ENCODE results near the gene CUX1. TPM values are rescaled to one million over a fixed set of nuclear protein-coding genes. Genes with fewer than 3 reads are reported as not detected.

The CUX1 gene
- total RNA-seq, 1 experiment from 2014 or later = 116 TPM

DNA sequence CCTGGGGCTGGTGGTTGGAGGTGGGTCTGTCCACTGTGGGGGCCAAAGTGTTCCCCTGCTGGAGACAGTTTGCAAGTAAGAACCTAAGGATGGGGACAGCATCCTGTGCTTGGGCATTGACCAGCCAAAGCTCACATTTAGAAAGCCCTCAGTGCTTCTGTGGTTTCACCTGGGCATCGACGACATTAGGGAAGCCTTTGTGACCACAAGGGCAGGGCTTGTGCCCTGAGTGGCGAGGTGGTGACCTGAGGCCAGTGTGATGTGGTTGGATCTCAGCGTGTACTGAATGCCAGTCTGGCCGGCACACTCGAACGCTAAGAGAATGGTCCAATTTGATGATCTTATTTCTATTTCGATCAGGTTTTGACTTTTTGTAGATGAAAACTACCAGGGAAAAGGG is 437.1 kb downstream of the CUX1 start:
- no peaks in the 10 kb centered on the region for H3K9me3 Mint-ChIP-seq (ENCODE audit: unreplicated experiment)
- no TSS peak for BruUV-seq (replicated peaks)
- no peaks in the 10 kb centered on the region for H3K9me3 ChIP-seq
- intact Hi-C loops (cut with micrococcal nuclease; ENCODE audit: unreplicated experiment) = no loop called here
- H3K27ac Mint-ChIP-seq (ENCODE audit: unreplicated experiment) = no peak overlapping the region
- no peak for DNase-seq
- CTCF ChIA-PET = no interaction called here
- no peak overlapping the region for H3K4me3 Mint-ChIP-seq (ENCODE audit: unreplicated experiment)
- no peak overlapping the region for H3K4me3 ChIP-seq (ENCODE audit: low read depth, low read length)
- no peaks in the 10 kb centered on the region for H3K4me1 Mint-ChIP-seq (ENCODE audit: low read depth, unreplicated experiment)
- no peak for TF ChIP-seq CTCF (IDR thresholded peaks at IDR 0.05; ENCODE audit: insufficient read depth in 1 of 2, low read depth in 1 of 2, low read length in 1 of 2, severe bottlenecking in 1 of 2, unreplicated experiment in 1 of 2)
- peaks cover 54% of the 10 kb centered on the region for H3K36me3 Mint-ChIP-seq (ENCODE audit: insufficient read depth, unreplicated experiment)
- H3K4me1 ChIP-seq = no peaks in the 10 kb centered on the region
- POLR2A ChIA-PET = no interaction called here
- H3K27me3 Mint-ChIP-seq (ENCODE audit: insufficient read depth, unreplicated experiment) = no peaks in the 10 kb centered on the region
- H3K27me3 ChIP-seq (replicated peaks; ENCODE audit: control insufficient read depth, insufficient read depth, low read length) = no peaks in the 10 kb centered on the region
- 0 out of 2 replicates have a peak, but pooled peaks cover 4% of the 10 kb centered on the region for H3K36me3 ChIP-seq (ENCODE audit: control insufficient read depth, insufficient read depth, low read length)

DNA sequence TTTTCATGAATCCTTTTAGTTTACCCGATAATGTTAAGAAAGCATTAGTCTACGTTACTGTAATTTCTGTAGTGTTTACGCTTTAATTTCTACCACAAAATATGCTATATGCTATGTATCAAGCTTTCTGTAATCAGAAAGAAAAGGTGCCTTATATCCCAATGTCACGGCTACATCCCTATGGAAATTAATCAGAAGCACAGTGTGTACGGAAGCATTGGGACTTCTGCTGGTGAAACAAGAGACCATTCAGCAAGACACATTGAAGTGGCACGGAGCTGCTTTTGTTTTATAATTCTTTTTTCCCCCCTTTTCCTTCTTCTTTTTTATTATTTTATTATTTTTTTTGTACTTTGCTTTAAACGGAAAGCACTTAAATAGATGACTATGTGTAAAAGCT is 438.1 kb downstream of the CUX1 start:
- ChIA-PET POLR2A (no interaction called here), CTCF (no interaction called here)
- no peaks in the 10 kb centered on the region for H3K27me3 Mint-ChIP-seq (ENCODE audit: insufficient read depth, unreplicated experiment)

GRCh38 chr7:102255916-102256315 is 438.5 kb downstream of the CUX1 start:
- intact Hi-C loops (cut with micrococcal nuclease; ENCODE audit: unreplicated experiment) = no loop called here
- POLR2A ChIA-PET = no interaction called here
- BruUV-seq (replicated peaks) = no TSS peak
- no peaks in the 10 kb centered on the region for H3K4me1 ChIP-seq
- Mint-ChIP-seq H3K27me3 (ENCODE audit: insufficient read depth, unreplicated experiment) (no peaks in the 10 kb centered on the region), H3K4me1 (ENCODE audit: low read depth, unreplicated experiment) (no peaks in the 10 kb centered on the region), H3K4me3 (ENCODE audit: unreplicated experiment) (no peak overlapping the region), H3K9me3 (ENCODE audit: unreplicated experiment) (no peaks in the 10 kb centered on the region), H3K27ac (ENCODE audit: unreplicated experiment) (no peak overlapping the region), H3K36me3 (ENCODE audit: insufficient read depth, unreplicated experiment) (peaks cover 45% of the 10 kb centered on the region)
- no peak for DNase-seq
- no peak for TF ChIP-seq CTCF (IDR thresholded peaks at IDR 0.05; ENCODE audit: insufficient read depth in 1 of 2, low read depth in 1 of 2, low read length in 1 of 2, severe bottlenecking in 1 of 2, unreplicated experiment in 1 of 2)
- H3K9me3 ChIP-seq = no peaks in the 10 kb centered on the region
- 0 out of 2 replicates have a peak, but pooled peaks cover 1% of the 10 kb centered on the region for H3K36me3 ChIP-seq (ENCODE audit: control insufficient read depth, insufficient read depth, low read length)
- no peak overlapping the region for H3K4me3 ChIP-seq (ENCODE audit: low read depth, low read length)
- no peaks in the 10 kb centered on the region for H3K27me3 ChIP-seq (replicated peaks; ENCODE audit: control insufficient read depth, insufficient read depth, low read length)
- CTCF ChIA-PET = no interaction called here

More for the DNA sequence above, 438.1 kb downstream of the CUX1 start:
- Histone ChIP-seq H3K36me3 (ENCODE audit: control insufficient read depth, insufficient read depth, low read length) (0 out of 2 replicates have a peak, but pooled peaks cover 1% of the 10 kb centered on the region), H3K9me3 (no peaks in the 10 kb centered on the region), H3K4me3 (ENCODE audit: low read depth, low read length) (no peak overlapping the region), H3K27me3 (replicated peaks; ENCODE audit: control insufficient read depth, insufficient read depth, low read length) (no peaks in the 10 kb centered on the region), H3K4me1 (no peaks in the 10 kb centered on the region)
- TF ChIP-seq CTCF (IDR thresholded peaks at IDR 0.05; ENCODE audit: insufficient read depth in 1 of 2, low read depth in 1 of 2, low read length in 1 of 2, severe bottlenecking in 1 of 2, unreplicated experiment in 1 of 2) = no peak
- Mint-ChIP-seq H3K27ac (ENCODE audit: unreplicated experiment) (no peak overlapping the region), H3K4me3 (ENCODE audit: unreplicated experiment) (no peak overlapping the region), H3K4me1 (ENCODE audit: low read depth, unreplicated experiment) (no peaks in the 10 kb centered on the region), H3K36me3 (ENCODE audit: insufficient read depth, unreplicated experiment) (peaks cover 45% of the 10 kb centered on the region), H3K9me3 (ENCODE audit: unreplicated experiment) (no peaks in the 10 kb centered on the region)
- intact Hi-C loops (cut with micrococcal nuclease; ENCODE audit: unreplicated experiment) = no loop called here
- DNase-seq = no peak
- BruUV-seq (replicated peaks) = no TSS peak

Measured in Caco-2 (cell line).